H1 (cell line): Measurements from ENCODE around the gene IKZF1. TPM values are rescaled to one million over a fixed set of nuclear protein-coding genes. Genes with fewer than 3 reads are reported as not detected.

Experiments
- BACH1 ChIP-seq: IDR thresholded peaks from 2 replicates; pipeline ENCODE4 v1.6.1; 2012; ENCODE audit warnings: low read length, improper control_type of control experiment
- JUN ChIP-seq: IDR thresholded peaks from 2 replicates; pipeline ENCODE4 v1.6.1; 2011; ENCODE audit warnings: low read depth, mild to moderate bottlenecking, improper control_type of control experiment, low read length
- MAX ChIP-seq: IDR thresholded peaks from 2 replicates; pipeline ENCODE4 v1.6.1; 2012; ENCODE audit warnings: inconsistent platforms
- SP1 ChIP-seq: IDR thresholded peaks from 2 replicates; pipeline ENCODE4 v1.6.1; 2011; ENCODE audit warnings: low read depth, low read length
- TEAD4 ChIP-seq: IDR thresholded peaks from 2 replicates; pipeline ENCODE4 v1.6.1; 2012; ENCODE audit warnings: low read depth, low read length, inconsistent platforms, mixed read lengths
- polyA plus RNA-seq, 7 experiments: library from polyadenylated mRNA; depleted of rRNA in 3 of 7; stranded (reverse) in 5 of 7; unstranded in 2 of 7; fragments of >200 nt in 5 of 7; fragments of 200-250 nt in 2 of 7; gene quantifications; 1 replicate in 5 of 7; 2 replicates in 1 of 7; 4 replicates in 1 of 7; pipeline versions ENCODE4 v1.2.1 to v1.2.3, GENCODE V29; 2011 to 2013; ENCODE audit warnings: missing spikeins in 2 of 7, mixed read lengths in 2 of 7
- total RNA-seq: library from RNA; stranded (reverse); fragmentation: NEBNext Ultra II Directional; extraction: Animal tissue kit (Norgen Biotek cat#: 25700); gene quantifications from 2 replicates; pipeline ENCODE4 v1.2.1, GENCODE V29; 2021

IKZF1 gene
- total and polyA plus RNA-seq, 2 of the 8 experiments (the other 6 are each of a cell fraction or from before 2014, with no cell fraction given) = 0.74 to 1.5 TPM

- TF ChIP-seq SP1 (no peak), BACH1 (no peak), MAX (no peak), TEAD4 (no peak), JUN (no peak)
Measured at GRCh38 chr7:50368366-50368765, 63.9 kb downstream of the IKZF1 start (continued).
